SH-SY5Y (cell line): ENCODE data around the gene FER.

Experiments used
- GATA2 ChIP-seq: IDR thresholded peaks from 2 replicates; pipeline ENCODE4 v1.6.1; 2011; ENCODE audit warnings: mild to moderate bottlenecking, low read depth, low read length
- GATA3 ChIP-seq: IDR thresholded peaks from 2 replicates; pipeline ENCODE4 v1.6.1; 2011; ENCODE audit warnings: low read depth, mild to moderate bottlenecking, low read length, moderate library complexity

DNA sequence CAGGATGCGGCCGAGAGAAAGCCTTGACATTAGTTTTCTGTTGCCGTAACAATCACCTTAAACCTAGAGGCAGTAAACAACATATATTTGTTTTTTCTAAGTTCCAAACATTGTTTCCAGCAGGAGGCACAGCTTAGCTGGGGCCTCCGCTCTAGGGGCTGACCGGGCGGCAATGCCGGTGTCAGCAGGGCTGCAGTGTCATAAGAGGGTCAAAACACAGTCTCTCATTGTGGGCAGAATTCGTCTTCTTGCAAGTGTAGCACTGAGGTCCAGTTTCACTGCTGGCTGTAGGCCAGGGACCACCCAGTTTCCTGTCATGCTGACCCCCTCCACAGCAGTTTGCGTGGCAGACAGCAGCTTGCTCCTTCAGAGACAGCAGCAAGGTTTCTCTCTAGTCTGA, 475.8 kb downstream of the FER start:
- TF ChIP-seq GATA2: no peak
- no peak for TF ChIP-seq GATA3
